Ishikawa (cell line): Measurements from ENCODE around the gene ACADSB.

Source experiments
- CEBPB ChIP-seq: IDR thresholded peaks from 2 replicates; pipeline ENCODE4 v1.6.1; 2012
- CREB1 ChIP-seq: IDR thresholded peaks from 2 replicates; pipeline ENCODE4 v1.6.1; 2012; ENCODE audit warnings: low read depth
- EP300 ChIP-seq: IDR thresholded peaks from 2 replicates; pipeline ENCODE4 v1.6.1; 2012; ENCODE audit warnings: borderline replicate concordance
- FOXM1 ChIP-seq: IDR thresholded peaks from 2 replicates; pipeline ENCODE4 v1.6.1; 2012; ENCODE audit warnings: low read depth, borderline replicate concordance
- RAD21 ChIP-seq: IDR thresholded peaks from 2 replicates; pipeline ENCODE4 v1.6.1; 2012; ENCODE audit warnings: low read depth
- TAF1 ChIP-seq: IDR thresholded peaks from 2 replicates; pipeline ENCODE4 v1.6.1; 2012; ENCODE audit warnings: low read depth, mild to moderate bottlenecking
- TCF12 ChIP-seq: IDR thresholded peaks from 2 replicates; pipeline ENCODE4 v1.6.1; 2012; ENCODE audit warnings: low read depth
- TEAD4 ChIP-seq: IDR thresholded peaks from 2 replicates; pipeline ENCODE4 v1.6.1; 2012
- YY1 ChIP-seq: IDR thresholded peaks from 2 replicates; pipeline ENCODE4 v1.6.1; 2012; ENCODE audit warnings: low read depth
- ZBTB7A ChIP-seq: IDR thresholded peaks from 2 replicates; pipeline ENCODE4 v1.6.1; 2012; ENCODE audit warnings: low read depth
- TF ChIP-seq, protein P1 (sequence below): IDR thresholded peaks from 2 replicates; pipeline ENCODE4 v1.6.1; 2012
- TF ChIP-seq, protein P2 (sequence below): IDR thresholded peaks from 2 replicates; pipeline ENCODE4 v1.6.1; 2012; ENCODE audit warnings: low read depth, mild to moderate bottlenecking

DNA sequence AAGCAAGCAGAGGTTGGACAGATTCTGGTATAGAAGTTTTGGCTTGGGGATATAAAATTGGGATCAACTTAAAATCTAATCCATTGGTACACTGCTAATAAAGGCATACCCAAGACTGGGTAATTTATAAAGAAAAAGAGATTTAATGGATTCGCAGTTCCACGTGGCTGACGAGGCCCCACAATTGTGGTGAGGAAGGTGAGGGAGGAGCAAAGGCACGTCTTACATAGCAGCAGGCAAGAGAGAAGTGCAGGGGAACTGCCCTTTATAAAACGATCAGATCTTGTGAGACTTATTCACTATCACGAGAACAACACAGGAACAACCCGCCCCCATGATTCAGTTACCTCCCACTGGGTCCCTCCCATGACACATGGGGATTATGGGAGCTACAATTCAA is 9.7 kb downstream of the ACADSB start:
- TF ChIP-seq, protein P1, sequence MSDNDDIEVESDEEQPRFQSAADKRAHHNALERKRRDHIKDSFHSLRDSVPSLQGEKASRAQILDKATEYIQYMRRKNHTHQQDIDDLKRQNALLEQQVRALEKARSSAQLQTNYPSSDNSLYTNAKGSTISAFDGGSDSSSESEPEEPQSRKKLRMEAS = no peak
- TF ChIP-seq CREB1 = no peak
- TF ChIP-seq, protein P2, sequence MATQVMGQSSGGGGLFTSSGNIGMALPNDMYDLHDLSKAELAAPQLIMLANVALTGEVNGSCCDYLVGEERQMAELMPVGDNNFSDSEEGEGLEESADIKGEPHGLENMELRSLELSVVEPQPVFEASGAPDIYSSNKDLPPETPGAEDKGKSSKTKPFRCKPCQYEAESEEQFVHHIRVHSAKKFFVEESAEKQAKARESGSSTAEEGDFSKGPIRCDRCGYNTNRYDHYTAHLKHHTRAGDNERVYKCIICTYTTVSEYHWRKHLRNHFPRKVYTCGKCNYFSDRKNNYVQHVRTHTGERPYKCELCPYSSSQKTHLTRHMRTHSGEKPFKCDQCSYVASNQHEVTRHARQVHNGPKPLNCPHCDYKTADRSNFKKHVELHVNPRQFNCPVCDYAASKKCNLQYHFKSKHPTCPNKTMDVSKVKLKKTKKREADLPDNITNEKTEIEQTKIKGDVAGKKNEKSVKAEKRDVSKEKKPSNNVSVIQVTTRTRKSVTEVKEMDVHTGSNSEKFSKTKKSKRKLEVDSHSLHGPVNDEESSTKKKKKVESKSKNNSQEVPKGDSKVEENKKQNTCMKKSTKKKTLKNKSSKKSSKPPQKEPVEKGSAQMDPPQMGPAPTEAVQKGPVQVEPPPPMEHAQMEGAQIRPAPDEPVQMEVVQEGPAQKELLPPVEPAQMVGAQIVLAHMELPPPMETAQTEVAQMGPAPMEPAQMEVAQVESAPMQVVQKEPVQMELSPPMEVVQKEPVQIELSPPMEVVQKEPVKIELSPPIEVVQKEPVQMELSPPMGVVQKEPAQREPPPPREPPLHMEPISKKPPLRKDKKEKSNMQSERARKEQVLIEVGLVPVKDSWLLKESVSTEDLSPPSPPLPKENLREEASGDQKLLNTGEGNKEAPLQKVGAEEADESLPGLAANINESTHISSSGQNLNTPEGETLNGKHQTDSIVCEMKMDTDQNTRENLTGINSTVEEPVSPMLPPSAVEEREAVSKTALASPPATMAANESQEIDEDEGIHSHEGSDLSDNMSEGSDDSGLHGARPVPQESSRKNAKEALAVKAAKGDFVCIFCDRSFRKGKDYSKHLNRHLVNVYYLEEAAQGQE = no peak
- no peak for TF ChIP-seq TEAD4
- no peak for TF ChIP-seq YY1
- TF ChIP-seq TAF1 = no peak
- TF ChIP-seq CEBPB = no peak
- no peak for TF ChIP-seq TCF12
- TF ChIP-seq FOXM1 = no peak
- TF ChIP-seq EP300 = no peak
- TF ChIP-seq RAD21 = no peak
- no peak for TF ChIP-seq ZBTB7A
